ENCODE measurements around the gene CGN. TPM values are rescaled to one million over a fixed set of nuclear protein-coding genes. Genes with fewer than 3 reads are reported as not detected.

The CGN gene
- polyA plus RNA-seq, 1 experiment = 0.05 TPM

GRCh38 chr1:151546011-151546925 is 35.1 kb downstream of the CGN start:
- ChIA-PET CTCF (no interaction called here), POLR2A (no interaction called here)
- Histone ChIP-seq H3K27me3 (ENCODE audit: control insufficient read depth, insufficient read depth, low read length) (no peaks in the 10 kb centered on the region), H3K4me3 (ENCODE audit: low read depth, low read length) (no peak overlapping the region), H3K36me3 (ENCODE audit: control insufficient read depth, insufficient read depth, low read length) (no peaks in the 10 kb centered on the region)
- no peak for TF ChIP-seq CTCF (IDR thresholded peaks at IDR 0.05; ENCODE audit: insufficient read depth, low read depth, low read length)
- DNase-seq (ENCODE audit: low read depth) = no peak

GRCh38 chr1:151547119-151547899 is 36.1 kb downstream of the CGN start:
- H3K36me3 ChIP-seq (ENCODE audit: control insufficient read depth, insufficient read depth, low read length) = no peaks in the 10 kb centered on the region
- no peak overlapping the region for H3K4me3 ChIP-seq (ENCODE audit: low read depth, low read length)
- no peak for TF ChIP-seq CTCF (IDR thresholded peaks at IDR 0.05; ENCODE audit: insufficient read depth, low read depth, low read length)
- DNase-seq (ENCODE audit: low read depth) = peak; percentile 95
- ChIA-PET CTCF (interaction anchor here (0.6 to 0.7 kb wide), 2 partner anchors 46 to 187 kb away, joined by 3 to 4 read pairs; no protein-coding TSS in a partner anchor), POLR2A (no interaction called here)
- no peaks in the 10 kb centered on the region for H3K27me3 ChIP-seq (ENCODE audit: control insufficient read depth, insufficient read depth, low read length)

- no peak overlapping the region for H3K4me3 ChIP-seq (ENCODE audit: low read depth, low read length)
- H3K36me3 ChIP-seq (ENCODE audit: control insufficient read depth, insufficient read depth, low read length) = no peaks in the 10 kb centered on the region
- H3K27me3 ChIP-seq (ENCODE audit: control insufficient read depth, insufficient read depth, low read length) = no peaks in the 10 kb centered on the region
- TF ChIP-seq CTCF (IDR thresholded peaks at IDR 0.05; ENCODE audit: insufficient read depth, low read depth, low read length) = no peak
- no peak for DNase-seq (ENCODE audit: low read depth)
- ChIA-PET CTCF (interaction anchor here (0.7 kb wide), 1 partner anchor 187 kb away, joined by 3 read pairs; no protein-coding TSS in a partner anchor), POLR2A (no interaction called here)
Measured at GRCh38 chr1:151547900-151548230, 36.7 kb downstream of the CGN start.

- DNase-seq (ENCODE audit: low read depth) = no peak
- H3K4me3 ChIP-seq (ENCODE audit: low read depth, low read length) = no peak overlapping the region
- no peaks in the 10 kb centered on the region for H3K27me3 ChIP-seq (ENCODE audit: control insufficient read depth, insufficient read depth, low read length)
- ChIA-PET CTCF (interaction anchor here (1.3 to 2.0 kb wide), 2 partner anchors 45 to 105 kb away, joined by 5 to 7 read pairs; no protein-coding TSS in a partner anchor), POLR2A (interaction anchor here (0.5 kb wide), 1 partner anchor 82 kb away, joined by 11 read pairs; no protein-coding TSS in a partner anchor)
- no peaks in the 10 kb centered on the region for H3K36me3 ChIP-seq (ENCODE audit: control insufficient read depth, insufficient read depth, low read length)
- no peak for TF ChIP-seq CTCF (IDR thresholded peaks at IDR 0.05; ENCODE audit: insufficient read depth, low read depth, low read length)
Measured at GRCh38 chr1:151549199-151549598, 38.0 kb downstream of the CGN start.

GRCh38 chr1:151553659-151554058 is 42.5 kb downstream of the CGN start:
- Histone ChIP-seq H3K27me3 (ENCODE audit: control insufficient read depth, insufficient read depth, low read length) (no peaks in the 10 kb centered on the region), H3K36me3 (ENCODE audit: control insufficient read depth, insufficient read depth, low read length) (no peaks in the 10 kb centered on the region), H3K4me3 (ENCODE audit: low read depth, low read length) (no peak overlapping the region)
- TF ChIP-seq CTCF (IDR thresholded peaks at IDR 0.05; ENCODE audit: insufficient read depth, low read depth, low read length) = no peak
- no peak for DNase-seq (ENCODE audit: low read depth)
- POLR2A ChIA-PET = no interaction called here
- CTCF ChIA-PET = interaction anchor here (0.7 kb wide), 1 partner anchor 12 kb away, joined by 3 read pairs; no protein-coding TSS in a partner anchor
